Memory B cell (primary cell): ENCODE results near the gene MMP1.

Source experiments
- ATAC-seq: fragments of 150-1000 bp; cut with Tn5 transposase; 2 replicates; pipeline ENCODE4 v1.10.0; 2021; ENCODE audit warnings: low read depth, mild to moderate bottlenecking, moderate library complexity
- DNase-seq, 2 donors: peaks; one replicate each; pipeline ENCODE4 v3.0.0; 2022; ENCODE audit warnings: low spot score in 2 of 2
- H3K27ac Mint-ChIP-seq: one replicate; pipeline ENCODE4 v1.8.0; 2022; ENCODE audit warnings: mild to moderate bottlenecking, moderate library complexity, mixed read lengths
- H3K27me3 Mint-ChIP-seq: one replicate; pipeline ENCODE4 v1.8.0; 2022; ENCODE audit warnings: mixed read lengths
- H3K36me3 Mint-ChIP-seq: one replicate; pipeline ENCODE4 v1.8.0; 2022; ENCODE audit warnings: mild to moderate bottlenecking, mixed read lengths
- H3K4me1 Mint-ChIP-seq: one replicate; pipeline ENCODE4 v1.8.0; 2022; ENCODE audit warnings: mixed read lengths
- H3K4me3 Mint-ChIP-seq: one replicate; pipeline ENCODE4 v1.8.0; 2022; ENCODE audit warnings: mild to moderate bottlenecking, moderate library complexity, mixed read lengths
- H3K9me3 Mint-ChIP-seq: one replicate; pipeline ENCODE4 v1.8.0; 2022; ENCODE audit warnings: mixed read lengths

MMP1 gene

GRCh38 chr11:102829316-102830000, 31.5 kb upstream of the MMP1 start:
- no peak overlapping the region for H3K27ac Mint-ChIP-seq

GRCh38 chr11:102824556-102824955, 26.6 kb upstream of the MMP1 start:
- ATAC-seq = no peak
- no peak overlapping the region for H3K4me3 Mint-ChIP-seq
- no peak for DNase-seq
- peaks cover 3% of the 10 kb centered on the region for H3K9me3 Mint-ChIP-seq
- no peaks in the 10 kb centered on the region for H3K4me1 Mint-ChIP-seq
- H3K27ac Mint-ChIP-seq = no peak overlapping the region
- H3K36me3 Mint-ChIP-seq = peaks cover 1% of the 10 kb centered on the region
- peaks cover 13% of the 10 kb centered on the region for H3K27me3 Mint-ChIP-seq

More at GRCh38 chr11:102829316-102830000, 31.5 kb upstream of the MMP1 start:
- H3K27me3 Mint-ChIP-seq = peaks cover 21% of the 10 kb centered on the region
- H3K9me3 Mint-ChIP-seq = peaks cover 3% of the 10 kb centered on the region
- peaks cover 1% of the 10 kb centered on the region for H3K36me3 Mint-ChIP-seq
- no peak overlapping the region for H3K4me3 Mint-ChIP-seq
- ATAC-seq (no peak), DNase-seq (no peak)
- no peaks in the 10 kb centered on the region for H3K4me1 Mint-ChIP-seq

DNA sequence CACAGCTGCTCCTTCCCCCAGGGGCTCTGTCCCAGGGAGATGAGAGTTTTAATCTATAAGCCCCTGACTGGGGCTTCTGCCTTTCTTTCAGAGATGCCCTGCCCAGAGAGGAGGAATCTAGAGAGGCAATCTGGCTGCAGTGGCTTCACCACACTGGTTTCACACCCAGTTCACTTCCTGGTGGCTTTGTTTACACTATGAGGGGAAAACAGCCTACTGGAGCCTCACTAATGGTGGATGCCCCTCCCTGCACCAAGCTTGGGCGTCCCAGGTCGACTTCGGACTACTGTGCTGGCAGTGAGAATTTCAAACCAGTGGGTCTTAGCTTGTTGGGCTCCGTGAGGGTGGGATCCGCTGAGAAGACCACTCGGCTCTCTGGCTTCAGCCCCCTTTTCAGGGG, 21.5 kb upstream of the MMP1 start:
- Mint-ChIP-seq H3K27me3 (peaks cover 3% of the 10 kb centered on the region), H3K27ac (no peak overlapping the region), H3K4me1 (no peaks in the 10 kb centered on the region), H3K4me3 (no peak overlapping the region), H3K36me3 (no peaks in the 10 kb centered on the region), H3K9me3 (peaks cover 14% of the 10 kb centered on the region)
- no peak for DNase-seq
- no peak for ATAC-seq

DNA sequence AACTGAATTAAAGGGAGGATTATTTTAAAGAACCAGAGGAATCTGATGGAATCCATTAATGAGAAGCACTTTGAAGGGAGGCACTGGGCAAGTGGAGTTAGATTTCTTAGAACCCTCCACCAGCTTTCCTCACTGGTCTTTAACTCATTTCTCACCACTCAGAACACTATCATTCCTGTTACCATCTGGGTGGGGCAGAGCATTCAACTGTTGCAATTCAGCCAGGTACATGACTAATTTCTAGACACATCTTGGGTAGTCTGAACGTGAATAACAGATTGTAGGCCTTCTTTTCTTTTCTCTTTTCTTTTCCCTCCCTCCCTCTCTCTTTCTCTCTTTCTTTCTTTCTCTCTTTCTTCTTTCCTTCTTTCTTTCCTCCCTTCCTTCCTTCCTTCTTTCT, 15.5 kb upstream of the MMP1 start:
- peaks cover 15% of the 10 kb centered on the region for H3K9me3 Mint-ChIP-seq
- DNase-seq (no peak), ATAC-seq (no peak)
- H3K27me3 Mint-ChIP-seq = peaks cover 9% of the 10 kb centered on the region
- no peak overlapping the region for H3K4me3 Mint-ChIP-seq
- H3K27ac Mint-ChIP-seq = no peak overlapping the region
- H3K36me3 Mint-ChIP-seq = no peaks in the 10 kb centered on the region
- H3K4me1 Mint-ChIP-seq = no peaks in the 10 kb centered on the region

DNA sequence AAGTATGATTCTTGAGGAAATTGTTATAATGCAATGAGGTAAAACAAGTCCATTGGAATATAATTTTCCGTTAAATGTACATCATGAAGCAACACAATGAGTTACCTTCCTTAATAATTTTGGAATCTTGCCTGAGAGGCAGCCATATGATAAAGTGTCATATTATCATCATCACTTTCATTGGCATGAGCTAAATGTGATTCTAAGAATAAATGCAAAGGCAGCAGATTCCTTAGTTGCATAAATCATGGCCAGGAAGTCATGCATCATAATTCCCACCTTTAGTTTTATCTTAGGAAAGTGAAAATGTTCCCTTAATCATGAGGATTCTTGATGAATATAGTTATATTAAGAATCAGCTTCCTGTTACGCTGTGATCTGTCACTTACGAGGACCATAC, 14.2 kb upstream of the MMP1 start:
- Mint-ChIP-seq H3K27me3 (peaks cover 7% of the 10 kb centered on the region), H3K4me3 (no peak overlapping the region), H3K27ac (no peak overlapping the region), H3K36me3 (no peaks in the 10 kb centered on the region), H3K9me3 (peaks cover 9% of the 10 kb centered on the region), H3K4me1 (no peaks in the 10 kb centered on the region)
- DNase-seq (no peak), ATAC-seq (no peak)

- Mint-ChIP-seq H3K9me3 (peaks cover 5% of the 10 kb centered on the region), H3K4me1 (no peaks in the 10 kb centered on the region), H3K27ac (no peak overlapping the region), H3K27me3 (peaks cover 7% of the 10 kb centered on the region), H3K4me3 (no peak overlapping the region), H3K36me3 (no peaks in the 10 kb centered on the region)
- DNase-seq = no peak
- ATAC-seq = no peak
Observed at GRCh38 chr11:102810950-102811660, 13.1 kb upstream of the MMP1 start.

- peaks cover 2% of the 10 kb centered on the region for H3K9me3 Mint-ChIP-seq
- no peaks in the 10 kb centered on the region for H3K36me3 Mint-ChIP-seq
- H3K4me1 Mint-ChIP-seq = no peaks in the 10 kb centered on the region
- ATAC-seq (no peak), DNase-seq (no peak)
- H3K27ac Mint-ChIP-seq = no peak overlapping the region
- H3K27me3 Mint-ChIP-seq = peaks cover 9% of the 10 kb centered on the region
- no peak overlapping the region for H3K4me3 Mint-ChIP-seq
Observed at GRCh38 chr11:102809971-102810370, 12.0 kb upstream of the MMP1 start.

- no peaks in the 10 kb centered on the region for H3K4me1 Mint-ChIP-seq
- ATAC-seq = no peak
- no peak overlapping the region for H3K27ac Mint-ChIP-seq
- DNase-seq = no peak
- no peak overlapping the region for H3K4me3 Mint-ChIP-seq
- H3K9me3 Mint-ChIP-seq = no peaks in the 10 kb centered on the region
- peaks cover 13% of the 10 kb centered on the region for H3K27me3 Mint-ChIP-seq
- H3K36me3 Mint-ChIP-seq = no peaks in the 10 kb centered on the region
Observed at GRCh38 chr11:102807921-102808320, 10.0 kb upstream of the MMP1 start.

- no peaks in the 10 kb centered on the region for H3K9me3 Mint-ChIP-seq
- no peak for ATAC-seq
- no peak overlapping the region for H3K27ac Mint-ChIP-seq
- peaks cover 12% of the 10 kb centered on the region for H3K27me3 Mint-ChIP-seq
- H3K36me3 Mint-ChIP-seq = no peaks in the 10 kb centered on the region
- H3K4me3 Mint-ChIP-seq = no peak overlapping the region
- no peaks in the 10 kb centered on the region for H3K4me1 Mint-ChIP-seq
- no peak for DNase-seq
Observed at GRCh38 chr11:102806296-102806695, 8.3 kb upstream of the MMP1 start.

- ATAC-seq = no peak
- H3K27me3 Mint-ChIP-seq = peaks cover 9% of the 10 kb centered on the region
- no peaks in the 10 kb centered on the region for H3K4me1 Mint-ChIP-seq
- no peaks in the 10 kb centered on the region for H3K36me3 Mint-ChIP-seq
- no peak for DNase-seq
- H3K27ac Mint-ChIP-seq = no peak overlapping the region
- H3K9me3 Mint-ChIP-seq = no peaks in the 10 kb centered on the region
- no peak overlapping the region for H3K4me3 Mint-ChIP-seq
Observed at GRCh38 chr11:102802341-102802740, 4.4 kb upstream of the MMP1 start.

DNA sequence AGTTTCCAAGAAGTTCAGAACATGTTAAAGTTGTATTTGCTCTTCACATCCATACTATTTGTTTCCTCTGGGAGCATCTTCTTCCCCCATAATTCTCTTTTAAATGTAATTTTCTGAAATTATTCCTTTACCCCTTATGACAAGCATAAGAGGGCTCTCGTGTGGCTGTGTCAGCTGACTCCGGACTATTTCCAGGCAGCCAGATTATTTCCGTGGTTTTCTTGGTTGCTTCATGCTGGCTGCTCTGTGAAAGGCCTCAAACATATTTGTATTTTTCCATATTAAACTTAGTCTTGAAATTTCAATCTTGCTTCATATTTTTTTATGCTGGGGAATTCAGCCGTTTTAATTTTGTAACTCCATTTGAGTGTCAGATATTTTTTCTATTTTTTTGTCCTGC, 2.8 kb upstream of the MMP1 start:
- DNase-seq (no peak), ATAC-seq (no peak)
- no peak overlapping the region for H3K27ac Mint-ChIP-seq
- no peaks in the 10 kb centered on the region for H3K36me3 Mint-ChIP-seq
- H3K4me1 Mint-ChIP-seq = no peaks in the 10 kb centered on the region
- H3K4me3 Mint-ChIP-seq = no peak overlapping the region
- no peaks in the 10 kb centered on the region for H3K9me3 Mint-ChIP-seq
- H3K27me3 Mint-ChIP-seq = peaks cover 9% of the 10 kb centered on the region

DNA sequence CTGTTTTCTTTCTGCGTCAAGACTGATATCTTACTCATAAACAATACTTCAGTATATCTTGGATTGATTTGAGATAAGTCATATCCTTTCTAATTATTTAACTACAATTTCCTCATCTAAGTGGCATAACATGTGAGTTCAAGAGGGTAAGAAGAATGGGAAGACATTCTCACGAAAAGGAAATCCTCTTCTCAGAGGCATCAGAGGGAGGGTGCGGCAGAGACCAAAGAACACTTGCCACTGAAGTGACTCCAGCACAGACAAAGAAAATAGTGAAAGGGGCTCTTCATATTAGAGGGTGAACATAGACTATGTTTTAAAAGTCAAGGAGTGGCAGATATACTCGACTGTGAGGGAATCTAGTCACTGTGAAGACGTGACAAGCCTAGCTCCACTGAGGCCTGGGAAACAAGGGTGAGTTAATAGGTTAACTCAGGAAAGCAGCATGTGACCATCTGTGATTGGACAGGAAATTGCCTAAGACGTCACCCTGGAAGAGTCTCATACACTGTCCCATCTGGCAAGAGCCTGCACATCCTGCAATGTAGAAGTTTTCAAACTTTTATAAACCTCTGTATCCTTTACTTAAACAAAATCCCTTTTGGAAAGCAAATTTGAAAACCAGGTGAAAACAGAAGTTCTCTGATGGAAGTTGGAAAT, 1.9 kb upstream of the MMP1 start:
- no peak for ATAC-seq
- no peak overlapping the region for H3K4me3 Mint-ChIP-seq
- no peaks in the 10 kb centered on the region for H3K9me3 Mint-ChIP-seq
- H3K27ac Mint-ChIP-seq = no peak overlapping the region
- H3K4me1 Mint-ChIP-seq = no peaks in the 10 kb centered on the region
- H3K27me3 Mint-ChIP-seq = peaks cover 6% of the 10 kb centered on the region
- no peaks in the 10 kb centered on the region for H3K36me3 Mint-ChIP-seq
- no peak for DNase-seq

- H3K27ac Mint-ChIP-seq = no peak overlapping the region
- ATAC-seq (peak; percentile 61), DNase-seq (no peak)
- H3K4me1 Mint-ChIP-seq = no peaks in the 10 kb centered on the region
- no peaks in the 10 kb centered on the region for H3K36me3 Mint-ChIP-seq
- no peak overlapping the region for H3K4me3 Mint-ChIP-seq
- no peaks in the 10 kb centered on the region for H3K9me3 Mint-ChIP-seq
- H3K27me3 Mint-ChIP-seq = no peaks in the 10 kb centered on the region
Observed at GRCh38 chr11:102794382-102794781, 3.6 kb downstream of the MMP1 start.

GRCh38 chr11:102793677-102794290, 4.2 kb downstream of the MMP1 start:
- H3K36me3 Mint-ChIP-seq = no peaks in the 10 kb centered on the region

More at GRCh38 chr11:102793677-102794290, 4.2 kb downstream of the MMP1 start:
- no peaks in the 10 kb centered on the region for H3K9me3 Mint-ChIP-seq
- H3K4me1 Mint-ChIP-seq = no peaks in the 10 kb centered on the region
- no peak overlapping the region for H3K27ac Mint-ChIP-seq
- H3K4me3 Mint-ChIP-seq = no peak overlapping the region
- ATAC-seq = no peak
- DNase-seq = no peak
- peaks cover under 1% of the 10 kb centered on the region for H3K27me3 Mint-ChIP-seq
